Endothelial cell of umbilical vein (primary cell): Measurements from ENCODE around the gene CLCN5. TPM values are rescaled to one million over a fixed set of nuclear protein-coding genes. Genes with fewer than 3 reads are reported as not detected.

Experiments used
- BruUV-seq: library from RNA; stranded (reverse); fragments of 400-500 nt; replicated peaks from 2 replicates; lab custom pipeline; 2021; lab: Mats Ljungman, UMichigan
- CTCF ChIA-PET: fragments of 300-600, 350-600 bp; sonication (Branson Sonifier 250); formaldehyde crosslinking; loops from one replicate; lab custom pipeline; 2021; ENCODE audit warnings: antibody characterized with exemption, inconsistent platforms; lab: Charles Lee
- POLR2A ChIA-PET: fragments of 300-600, 350-600 bp; sonication (Branson Sonifier 250); formaldehyde crosslinking; loops from one replicate; lab custom pipeline; 2021; ENCODE audit warnings: antibody characterized with exemption, inconsistent platforms; lab: Charles Lee
- DNase-seq: peaks from one replicate; pipeline ENCODE4 v3.0.0-alpha.2; 2011; ENCODE audit warnings: low read depth, low spot score
- FAIRE-seq: peaks from 2 replicates; lab custom pipeline; 2011; peaks lifted over from hg19 to GRCh38; lab: Jason Lieb, UNC
- H2AFZ ChIP-seq: 2 replicates; pipeline ENCODE4 v1.6.0; 2012; ENCODE audit warnings: low read depth, low read length, control low read depth, inconsistent platforms
- H3K27ac ChIP-seq: 2 replicates; pipeline ENCODE4 v1.5.1; 2011; ENCODE audit warnings: low read depth, mild to moderate bottlenecking, control low read depth, low read length, moderate library complexity; ENCODE audit not compliant: insufficient read depth
- H3K27me3 ChIP-seq, 2 experiments: 2 replicates each; pipeline versions ENCODE4 v1.6.0 to v1.6.1; 2011; ENCODE audit warnings: low read length in 2 of 2, mixed read lengths in 1 of 2; ENCODE audit not compliant: control insufficient read depth in 2 of 2, insufficient read depth in 2 of 2
- H3K36me3 ChIP-seq, 2 experiments: 2 replicates in 1 of 2; 3 replicates in 1 of 2; pipeline ENCODE4 v1.5.1; 2011; ENCODE audit warnings: low read length in 2 of 2, mild to moderate bottlenecking in 1 of 2, moderate library complexity in 1 of 2; ENCODE audit not compliant: control insufficient read depth in 2 of 2, insufficient read depth in 2 of 2; ENCODE audit errors: extremely low read depth in 1 of 2
- H3K4me1 ChIP-seq: 3 replicates; pipeline ENCODE4 v1.5.1; 2011; ENCODE audit warnings: mild to moderate bottlenecking, low read length; ENCODE audit not compliant: control insufficient read depth, insufficient read depth; ENCODE audit errors: extremely low read depth
- H3K4me2 ChIP-seq: 2 replicates; pipeline ENCODE4 v1.6.1; 2011; ENCODE audit warnings: low read length, control low read depth, mixed read lengths; ENCODE audit not compliant: insufficient read depth
- H3K4me3 ChIP-seq, 3 experiments: fragments of 200-600 bp in 1 of 3; sonication (generic), shearing (Covaris generic) in 1 of 3; replicated peaks in 1 of 3; 2 replicates each; pipeline ENCODE4 v1.5.1; 2011 to 2016; ENCODE audit warnings: control low read depth in 3 of 3, low read length in 3 of 3, mild to moderate bottlenecking in 2 of 3, inconsistent platforms in 1 of 3, low read depth in 1 of 3, moderate library complexity in 1 of 3; ENCODE audit not compliant: insufficient read depth in 1 of 3
- H3K79me2 ChIP-seq: 2 replicates; pipeline ENCODE4 v1.6.0; 2012; ENCODE audit warnings: low read length, inconsistent platforms; ENCODE audit not compliant: control insufficient read depth, insufficient read depth
- H3K9ac ChIP-seq: replicated peaks from 2 replicates; pipeline ENCODE3; 2011; ENCODE audit warnings: low read length, control low read depth; ENCODE audit not compliant: insufficient read depth; ENCODE audit errors: extremely low read depth
- H3K9me1 ChIP-seq: replicated peaks from 3 replicates; pipeline ENCODE4 v1.6.0; 2011; ENCODE audit warnings: mild to moderate bottlenecking, low read length; ENCODE audit not compliant: control insufficient read depth, insufficient read depth; ENCODE audit errors: extremely low read depth
- H3K9me3 ChIP-seq: replicated peaks from 2 replicates; pipeline ENCODE4 v1.5.1; 2012; ENCODE audit warnings: low read length, inconsistent platforms; ENCODE audit not compliant: control insufficient read depth, insufficient read depth
- H4K20me1 ChIP-seq: replicated peaks from 2 replicates; pipeline ENCODE3; 2011; ENCODE audit warnings: mild to moderate bottlenecking, low read length; ENCODE audit not compliant: control insufficient read depth, insufficient read depth; ENCODE audit errors: extremely low read depth
- EZH2 ChIP-seq: IDR thresholded peaks from 2 replicates; pipeline ENCODE4 v1.6.1; 2012; ENCODE audit warnings: borderline replicate concordance, low read depth, mild to moderate bottlenecking, moderate library complexity, low read length, inconsistent platforms; ENCODE audit not compliant: severe bottlenecking
- FOS ChIP-seq: IDR thresholded peaks from 2 replicates; pipeline ENCODE4 v1.6.1; 2011; ENCODE audit warnings: mild to moderate bottlenecking, low read length, moderate library complexity, borderline replicate concordance; ENCODE audit not compliant: insufficient read depth
- GATA2 ChIP-seq: IDR thresholded peaks from 2 replicates; pipeline ENCODE4 v1.7.0; 2011; ENCODE audit warnings: low read depth, mild to moderate bottlenecking, moderate library complexity, mixed read lengths, low read length; ENCODE audit not compliant: insufficient read length, insufficient read depth
- JUN ChIP-seq: IDR thresholded peaks from 2 replicates; pipeline ENCODE4 v1.6.1; 2011; ENCODE audit warnings: borderline replicate concordance, low read depth; ENCODE audit not compliant: insufficient read length, insufficient read depth
- MYC ChIP-seq: IDR thresholded peaks from one replicate; pipeline ENCODE4 v1.6.1; 2011; ENCODE audit warnings: mild to moderate bottlenecking, low read depth, low read length
- POLR2AphosphoS5 ChIP-seq: IDR thresholded peaks from 2 replicates; pipeline ENCODE4 v1.6.1; 2012; ENCODE audit warnings: low read depth, mild to moderate bottlenecking, control low read depth, low read length, moderate library complexity; ENCODE audit not compliant: insufficient read depth
- dilution Hi-C: fragments of 300-500 bp; cut with MboI; formaldehyde crosslinking; loops from one replicate; pipeline ENCODE4 v1.15.0; 2019; ENCODE audit warnings: low sequenced_read_pairs; ENCODE audit not compliant: extremely low pct_ligation_motif_present
- intact Hi-C: fragments of 100-400 bp; cut with micrococcal nuclease; formaldehyde crosslinking; loops from one replicate; pipeline ENCODE4 v1.10.0; 2022
- polyA plus RNA-seq, 4 experiments: library from polyadenylated mRNA; depleted of rRNA in 3 of 4; stranded (reverse) in 3 of 4; unstranded in 1 of 4; fragments of >200 nt; gene quantifications; 2 replicates each; pipeline versions ENCODE4 v1.2.1 to v1.2.3, GENCODE V29; 2011 to 2012; ENCODE audit warnings: missing spikeins in 1 of 4
- total RNA-seq: library from RNA; stranded (reverse); gene quantifications from 2 replicates; pipeline ENCODE4 v1.2.3, GENCODE V29; 2021

CLCN5 gene
- total and polyA plus RNA-seq, 2 donors (not counting 3 experiments of a cell fraction or from before 2014, with no cell fraction given) = 3.1 to 12.9 TPM

- intact Hi-C loops (no loop called here), dilution Hi-C loops (no loop called here)
- H4K20me1 ChIP-seq = no peaks in the 10 kb centered on the region
- ChIA-PET POLR2A (no interaction called here), CTCF (interaction anchor here (2.3 kb wide), 1 partner anchor 17 kb away, joined by 5 read pairs; no protein-coding TSS in a partner anchor)
- H3K9ac ChIP-seq = no peak overlapping the region
- H3K4me3 ChIP-seq = no peak overlapping the region
- no peak for TF ChIP-seq JUN
- no peak for TF ChIP-seq MYC
- TF ChIP-seq GATA2 = no peak
- TF ChIP-seq FOS = no peak
- no peak for TF ChIP-seq EZH2
- no peak for TF ChIP-seq POLR2AphosphoS5
- no peak for DNase-seq
- no peaks in the 10 kb centered on the region for H3K9me3 ChIP-seq
- no peak overlapping the region for H3K27ac ChIP-seq
- H2AFZ ChIP-seq = no peak overlapping the region
- H3K4me1 ChIP-seq = no peaks in the 10 kb centered on the region
- FAIRE-seq = no peak
- H3K27me3 ChIP-seq = peaks cover 4% of the 10 kb centered on the region in 2 experiments
- no peak overlapping the region for H3K4me2 ChIP-seq
- H3K36me3 ChIP-seq = no peaks in the 10 kb centered on the region
- H3K9me1 ChIP-seq = no peaks in the 10 kb centered on the region
- no peaks in the 10 kb centered on the region for H3K79me2 ChIP-seq
- no TSS peak for BruUV-seq
Observed at GRCh38 chrX:49901048-49901447, 21.3 kb upstream of the CLCN5 start.

GRCh38 chrX:49910344-49910743, 12.1 kb upstream of the CLCN5 start:
- DNase-seq = no peak
- ChIA-PET POLR2A (no interaction called here), CTCF (no interaction called here)
- dilution Hi-C loops = no loop called here
- H4K20me1 ChIP-seq = no peaks in the 10 kb centered on the region
- H3K4me1 ChIP-seq = no peaks in the 10 kb centered on the region
- no peaks in the 10 kb centered on the region for H3K9me3 ChIP-seq
- no peaks in the 10 kb centered on the region for H3K36me3 ChIP-seq
- H2AFZ ChIP-seq = no peak overlapping the region
- H3K4me3 ChIP-seq = no peak overlapping the region
- H3K9ac ChIP-seq = no peak overlapping the region
- no peaks in the 10 kb centered on the region for H3K79me2 ChIP-seq
- no peak for FAIRE-seq
- no peak overlapping the region for H3K4me2 ChIP-seq
- H3K9me1 ChIP-seq = no peaks in the 10 kb centered on the region
- intact Hi-C loops = loop anchor here (10.0 kb wide), 1 partner anchor 764 kb away; no protein-coding TSS in a partner anchor
- BruUV-seq = no TSS peak
- peaks cover 4 to 5% of the 10 kb centered on the region in 2 experiments for H3K27me3 ChIP-seq
- no peak for TF ChIP-seq MYC
- no peak overlapping the region for H3K27ac ChIP-seq
